Amniotic stem cell (primary cell): ENCODE data around the gene NR6A1.

Experiments used
- DNase-seq: peaks from one replicate; lab custom pipeline; 2025; lab: John Stamatoyannopoulos, UW

Gene NR6A1

DNA sequence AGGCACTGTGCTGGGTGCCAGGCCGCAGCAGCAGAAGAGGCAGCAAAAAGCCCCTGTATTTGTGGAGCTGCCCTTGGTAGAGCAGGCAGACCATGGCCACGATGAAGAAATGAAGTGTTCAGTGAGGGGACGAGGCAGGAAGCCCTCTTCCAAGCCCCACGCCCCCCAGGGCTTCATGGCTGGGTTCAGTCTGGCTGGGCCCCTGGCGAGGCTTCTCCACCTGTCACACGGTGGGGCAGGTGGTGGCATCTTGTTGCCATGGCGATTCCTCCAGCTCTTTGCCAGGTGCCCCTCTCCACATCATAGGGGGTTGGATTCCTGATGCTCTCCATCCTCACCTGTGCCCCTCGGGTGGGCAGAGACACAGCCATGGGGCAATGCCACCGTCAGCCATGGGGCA lies 299.4 kb downstream of the NR6A1 start:
- no peak for DNase-seq

DNA sequence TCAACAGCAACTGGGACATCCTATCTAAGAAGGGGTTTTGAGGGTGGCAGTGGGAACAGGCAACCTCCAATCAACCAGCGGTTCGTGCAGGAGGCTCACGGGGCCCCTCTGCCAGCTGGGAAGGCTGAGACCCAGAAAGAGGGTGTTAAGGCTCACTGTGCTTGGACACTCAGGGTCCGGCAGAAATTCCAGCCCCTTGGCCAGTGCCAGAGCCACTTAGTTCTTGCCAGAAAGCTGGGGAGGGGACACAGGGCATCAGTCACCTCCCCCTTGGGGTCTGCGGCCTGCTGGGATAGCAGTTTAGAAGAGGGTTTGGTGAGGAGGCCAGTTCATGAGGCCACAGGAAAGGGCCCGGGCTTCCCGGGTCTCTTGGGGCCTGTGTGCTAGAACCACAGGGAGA lies 300.4 kb downstream of the NR6A1 start:
- DNase-seq: no peak

DNA sequence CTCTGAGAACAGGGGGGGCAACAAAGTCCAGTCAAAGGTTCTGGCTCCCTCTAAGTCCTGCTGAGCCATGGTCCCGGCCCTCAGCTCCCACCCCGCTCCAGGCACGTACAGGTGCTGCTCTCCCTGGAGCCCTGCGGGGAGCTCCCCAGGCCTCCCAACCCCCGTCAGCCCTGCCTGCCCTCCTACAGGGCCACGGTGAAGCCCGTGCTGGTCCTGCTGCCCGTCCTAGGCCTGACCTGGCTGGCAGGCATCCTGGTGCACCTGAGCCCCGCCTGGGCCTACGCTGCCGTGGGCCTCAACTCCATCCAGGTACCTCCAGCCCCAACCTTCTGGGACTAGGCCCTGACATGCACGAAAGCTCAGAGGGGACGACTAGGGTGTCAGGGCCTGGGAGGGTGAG lies 300.8 kb downstream of the NR6A1 start:
- no peak for DNase-seq

DNA sequence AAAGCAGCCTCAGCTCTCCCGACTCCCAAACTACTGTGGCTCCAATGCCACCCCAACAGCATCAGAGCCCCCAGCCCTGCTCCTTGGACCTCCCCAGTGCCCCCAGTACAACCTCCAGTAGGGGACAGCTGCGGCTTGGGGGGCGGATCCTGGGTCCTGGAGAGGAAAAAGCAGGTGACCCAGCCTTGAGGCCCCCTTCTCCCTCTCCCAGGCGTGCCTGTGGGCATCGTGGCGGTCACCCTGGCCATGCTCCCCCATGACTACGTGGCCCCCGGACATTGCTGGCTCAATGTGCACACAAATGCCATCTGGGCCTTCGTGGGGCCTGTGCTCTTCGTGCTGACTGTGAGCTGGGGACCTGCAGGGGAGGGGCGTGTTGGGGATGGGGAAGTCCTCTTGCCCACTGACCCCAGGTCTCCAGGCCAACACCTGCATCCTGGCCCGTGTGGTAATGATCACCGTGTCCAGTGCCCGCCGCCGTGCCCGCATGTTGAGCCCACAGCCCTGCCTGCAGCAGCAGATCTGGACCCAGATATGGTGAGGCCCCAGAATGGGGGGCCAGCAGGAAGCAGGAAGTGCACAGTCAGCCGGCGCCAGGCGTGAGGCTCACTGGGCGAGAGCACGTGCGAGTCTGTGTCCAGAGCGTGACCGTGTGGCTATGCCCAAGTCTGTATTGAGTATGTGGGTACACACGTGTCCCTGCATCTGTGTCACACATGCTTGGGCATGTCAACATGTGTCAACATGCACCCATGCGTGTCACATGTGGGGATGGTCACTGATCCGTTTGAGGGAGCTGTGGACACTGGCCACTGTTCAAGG lies 301.9 kb downstream of the NR6A1 start:
- no peak for DNase-seq

DNA sequence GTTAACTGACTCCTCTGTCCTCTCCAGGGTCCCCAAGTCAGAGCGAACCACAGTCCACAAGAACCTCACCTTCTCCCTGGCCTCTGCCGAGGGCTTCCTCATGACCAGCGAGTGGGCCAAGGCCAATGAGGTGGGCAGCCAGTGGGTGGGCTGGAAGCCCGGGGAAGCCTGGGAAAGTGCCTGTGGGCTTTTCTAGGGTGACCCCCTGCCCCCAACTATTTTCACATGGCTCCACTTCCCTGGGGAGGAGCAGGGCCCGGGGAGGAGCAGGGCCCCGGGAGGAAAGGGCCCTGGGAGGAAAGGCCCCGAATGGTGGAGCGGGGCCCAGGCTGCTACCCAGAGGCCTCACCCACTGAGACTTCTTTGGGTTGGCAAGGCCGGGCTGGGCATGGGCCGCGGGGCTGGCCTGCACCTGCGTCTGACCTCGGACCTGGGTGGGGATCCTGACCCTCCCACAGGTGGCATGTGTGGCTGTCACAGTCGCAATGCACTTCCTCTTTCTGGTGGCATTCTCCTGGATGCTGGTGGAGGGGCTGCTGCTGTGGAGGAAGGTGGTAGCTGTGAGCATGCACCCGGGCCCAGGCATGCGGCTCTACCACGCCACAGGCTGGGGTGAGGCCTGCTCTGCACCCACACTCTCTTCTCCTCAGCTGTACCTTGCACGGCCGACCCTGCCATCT lies 302.9 kb downstream of the NR6A1 start:
- DNase-seq: no peak

DNA sequence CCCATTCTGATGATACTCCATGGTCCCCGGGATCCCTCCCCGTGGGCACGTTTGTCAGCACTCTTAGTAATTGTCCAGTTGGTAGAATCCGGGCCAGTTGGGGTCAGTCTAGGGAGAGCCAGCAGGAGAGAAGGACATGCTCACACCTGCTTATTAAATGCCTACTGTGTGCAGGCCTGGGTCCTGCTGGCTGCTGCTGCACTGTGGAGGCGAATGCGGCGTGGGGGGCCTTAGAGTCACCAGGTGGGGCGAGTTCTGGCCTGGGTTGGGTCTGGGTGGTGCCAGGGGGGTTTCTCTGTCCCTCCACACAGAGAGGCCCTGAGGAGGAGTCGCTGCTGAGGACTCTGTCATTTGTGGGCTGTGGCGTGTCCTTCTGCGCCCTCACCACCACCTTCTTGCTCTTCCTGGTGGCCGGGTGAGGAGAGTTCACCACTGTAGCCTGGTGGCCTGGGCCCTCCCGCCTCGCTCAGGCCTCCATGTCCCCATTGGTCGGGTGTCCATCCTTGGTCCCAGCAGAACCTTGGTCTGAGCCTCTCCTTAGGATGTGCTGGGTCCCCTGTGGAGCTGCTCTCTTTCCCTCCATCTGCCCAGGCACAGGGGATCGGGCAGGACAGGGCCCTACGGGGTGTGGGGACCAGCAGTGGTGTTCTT lies 303.6 kb downstream of the NR6A1 start:
- no peak for DNase-seq
